Astrocyte (in vitro differentiated cells and primary cell): ENCODE results near the gene PLIN4. TPM values are rescaled to one million over a fixed set of nuclear protein-coding genes. Genes with fewer than 3 reads are reported as not detected.

Experiments used
- DNase-seq: peaks from one replicate; pipeline ENCODE4 v3.0.0-alpha.2; 2010; ENCODE audit warnings: low read depth
- FAIRE-seq: peaks from 2 replicates; lab custom pipeline; 2011; peaks lifted over from hg19 to GRCh38; lab: Jason Lieb, UNC
- H2AFZ ChIP-seq: 2 replicates; pipeline ENCODE4 v1.6.0; 2012; ENCODE audit warnings: low read depth, low read length, inconsistent platforms
- H3K27ac ChIP-seq: 2 replicates; pipeline ENCODE4 v1.5.1; 2011; ENCODE audit warnings: low read depth, low read length, inconsistent platforms
- H3K27me3 ChIP-seq: 2 replicates; pipeline ENCODE4 v1.6.0; 2011; ENCODE audit warnings: low read length, inconsistent platforms; ENCODE audit not compliant: insufficient read depth
- H3K36me3 ChIP-seq: 2 replicates; pipeline ENCODE4 v1.5.1; 2011; ENCODE audit warnings: low read length, inconsistent platforms; ENCODE audit not compliant: insufficient read depth
- H3K4me1 ChIP-seq: 2 replicates; pipeline ENCODE4 v1.5.1; 2011; ENCODE audit warnings: low read length, inconsistent platforms; ENCODE audit not compliant: insufficient read depth
- H3K4me2 ChIP-seq: 2 replicates; pipeline ENCODE4 v1.6.0; 2012; ENCODE audit warnings: low read length, inconsistent platforms
- H3K4me3 ChIP-seq: 2 replicates; pipeline ENCODE4 v1.5.1; 2011; ENCODE audit warnings: low read depth, mild to moderate bottlenecking, low read length, inconsistent platforms; ENCODE audit not compliant: insufficient read depth
- H3K79me2 ChIP-seq: 2 replicates; pipeline ENCODE4 v1.6.0; 2012; ENCODE audit warnings: mild to moderate bottlenecking, low read length, inconsistent platforms; ENCODE audit not compliant: insufficient read depth
- H3K9ac ChIP-seq: 2 replicates; pipeline ENCODE4 v1.6.0; 2012; ENCODE audit warnings: mild to moderate bottlenecking, low read length, inconsistent platforms
- H3K9me3 ChIP-seq: 2 replicates; pipeline ENCODE4 v1.5.1; 2012; ENCODE audit warnings: low read depth, mild to moderate bottlenecking, low read length, inconsistent platforms; ENCODE audit not compliant: insufficient read depth
- H4K20me1 ChIP-seq: 2 replicates; pipeline ENCODE4 v1.6.0; 2012; ENCODE audit warnings: low read length, inconsistent platforms; ENCODE audit not compliant: insufficient read depth
- H3K27ac Mint-ChIP-seq: one replicate; pipeline ENCODE4 v1.8.0; 2021; ENCODE audit warnings: mild to moderate bottlenecking, mixed read lengths; ENCODE audit not compliant: unreplicated experiment
- H3K27me3 Mint-ChIP-seq: one replicate; pipeline ENCODE4 v1.8.0; 2021; ENCODE audit warnings: low read depth, mixed read lengths; ENCODE audit not compliant: unreplicated experiment
- H3K36me3 Mint-ChIP-seq: one replicate; pipeline ENCODE4 v1.8.0; 2021; ENCODE audit warnings: low read depth, mixed read lengths; ENCODE audit not compliant: unreplicated experiment
- H3K4me1 Mint-ChIP-seq: one replicate; pipeline ENCODE4 v1.8.0; 2021; ENCODE audit warnings: low read depth, mixed read lengths; ENCODE audit not compliant: unreplicated experiment
- H3K4me3 Mint-ChIP-seq: one replicate; pipeline ENCODE4 v1.8.0; 2021; ENCODE audit warnings: mild to moderate bottlenecking, moderate library complexity, mixed read lengths; ENCODE audit not compliant: unreplicated experiment
- H3K9me3 Mint-ChIP-seq: one replicate; pipeline ENCODE4 v1.8.0; 2021; ENCODE audit warnings: mild to moderate bottlenecking, mixed read lengths; ENCODE audit not compliant: unreplicated experiment
- EZH2 ChIP-seq: IDR thresholded peaks from 2 replicates; pipeline ENCODE4 v1.6.1; 2012; ENCODE audit warnings: mild to moderate bottlenecking, low read length, inconsistent platforms; ENCODE audit not compliant: insufficient read depth
- total RNA-seq: library from RNA; stranded (reverse); gene quantifications from 2 replicates; pipeline ENCODE4 v1.2.1, GENCODE V29; 2021
- TF ChIP-seq, protein P1 (sequence below): IDR thresholded peaks from 2 replicates; pipeline ENCODE4 v1.5.1; 2011; ENCODE audit warnings: low read depth, mild to moderate bottlenecking, inconsistent platforms, low read length, moderate library complexity; ENCODE audit not compliant: insufficient read depth

Gene PLIN4
- total RNA-seq, 1 donor from 2014 or later: 0.05 TPM

DNA sequence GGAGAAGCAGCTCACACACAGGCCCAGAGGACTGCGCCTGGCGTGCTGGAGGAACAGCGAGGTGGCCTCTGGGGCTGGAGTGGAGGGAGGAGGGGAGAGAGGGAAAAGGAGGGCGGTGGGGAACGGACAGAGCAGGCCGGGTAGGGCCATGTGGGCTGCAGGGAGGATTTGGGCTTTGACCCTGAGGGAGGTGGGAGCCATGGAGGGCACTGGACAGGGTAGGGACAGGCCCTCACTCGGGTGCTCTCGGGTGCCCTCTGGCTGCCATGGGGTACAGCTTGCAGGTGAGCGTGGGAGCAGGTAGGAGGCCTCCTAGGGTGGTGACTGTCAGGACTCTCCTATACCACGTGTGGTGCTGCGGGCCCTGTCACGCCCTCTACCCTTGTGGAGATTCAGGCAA lies 22.8 kb downstream of the PLIN4 start:
- TF ChIP-seq, protein P1, sequence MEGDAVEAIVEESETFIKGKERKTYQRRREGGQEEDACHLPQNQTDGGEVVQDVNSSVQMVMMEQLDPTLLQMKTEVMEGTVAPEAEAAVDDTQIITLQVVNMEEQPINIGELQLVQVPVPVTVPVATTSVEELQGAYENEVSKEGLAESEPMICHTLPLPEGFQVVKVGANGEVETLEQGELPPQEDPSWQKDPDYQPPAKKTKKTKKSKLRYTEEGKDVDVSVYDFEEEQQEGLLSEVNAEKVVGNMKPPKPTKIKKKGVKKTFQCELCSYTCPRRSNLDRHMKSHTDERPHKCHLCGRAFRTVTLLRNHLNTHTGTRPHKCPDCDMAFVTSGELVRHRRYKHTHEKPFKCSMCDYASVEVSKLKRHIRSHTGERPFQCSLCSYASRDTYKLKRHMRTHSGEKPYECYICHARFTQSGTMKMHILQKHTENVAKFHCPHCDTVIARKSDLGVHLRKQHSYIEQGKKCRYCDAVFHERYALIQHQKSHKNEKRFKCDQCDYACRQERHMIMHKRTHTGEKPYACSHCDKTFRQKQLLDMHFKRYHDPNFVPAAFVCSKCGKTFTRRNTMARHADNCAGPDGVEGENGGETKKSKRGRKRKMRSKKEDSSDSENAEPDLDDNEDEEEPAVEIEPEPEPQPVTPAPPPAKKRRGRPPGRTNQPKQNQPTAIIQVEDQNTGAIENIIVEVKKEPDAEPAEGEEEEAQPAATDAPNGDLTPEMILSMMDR: no peak
- no peak for TF ChIP-seq EZH2
- Mint-ChIP-seq H3K36me3 (no peaks in the 10 kb centered on the region), H3K4me3 (no peak overlapping the region)

DNA sequence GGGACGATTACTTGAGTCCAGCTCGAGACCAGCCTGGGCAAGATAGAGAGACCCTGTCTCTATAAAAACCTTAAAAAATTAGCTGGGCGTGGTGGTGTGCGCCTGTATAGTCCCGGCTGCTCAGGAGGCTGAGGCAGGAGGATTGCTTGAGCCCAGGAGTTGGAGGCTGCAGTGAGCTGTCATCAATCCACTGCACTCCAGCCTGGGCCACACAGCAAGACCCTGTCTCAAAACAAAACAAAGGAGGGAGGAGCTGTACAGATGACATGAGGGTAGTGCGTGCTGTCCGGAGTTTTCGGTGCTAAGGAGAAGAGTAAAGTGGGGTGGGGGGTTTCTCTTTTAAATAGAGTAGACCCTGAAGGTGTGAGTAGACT lies 23.6 kb downstream of the PLIN4 start:
- Histone ChIP-seq H4K20me1 (peaks cover 16% of the 10 kb centered on the region), H2AFZ (no peak overlapping the region), H3K4me1 (no peaks in the 10 kb centered on the region), H3K9me3 (no peaks in the 10 kb centered on the region), H3K27me3 (no peaks in the 10 kb centered on the region), H3K27ac (no peak overlapping the region), H3K79me2 (peaks cover 8% of the 10 kb centered on the region), H3K36me3 (peaks cover 13% of the 10 kb centered on the region), H3K9ac (no peak overlapping the region), H3K4me3 (no peak overlapping the region), H3K4me2 (no peak overlapping the region)
- DNase-seq: no peak
- Mint-ChIP-seq H3K27ac (peak overlapping the region; percentile 41), H3K4me1 (no peaks in the 10 kb centered on the region), H3K9me3 (no peaks in the 10 kb centered on the region), H3K27me3 (no peaks in the 10 kb centered on the region), H3K4me3 (no peak overlapping the region), H3K36me3 (peaks cover 4% of the 10 kb centered on the region)
- FAIRE-seq: no peak
- TF ChIP-seq, protein P1: no peak
- TF ChIP-seq EZH2: no peak

More for the DNA sequence above, 22.8 kb downstream of the PLIN4 start:
- no peak overlapping the region for H2AFZ ChIP-seq
- no peak overlapping the region for H3K9ac ChIP-seq
- peaks cover 12% of the 10 kb centered on the region for H3K36me3 ChIP-seq
- H3K27ac ChIP-seq: no peak overlapping the region
- DNase-seq (no peak), FAIRE-seq (no peak)
- H3K9me3 Mint-ChIP-seq: no peaks in the 10 kb centered on the region
- H3K4me3 ChIP-seq: no peak overlapping the region
- H4K20me1 ChIP-seq: peaks cover 16% of the 10 kb centered on the region
- no peaks in the 10 kb centered on the region for H3K9me3 ChIP-seq
- no peak overlapping the region for H3K27ac Mint-ChIP-seq
- H3K79me2 ChIP-seq: peaks cover 8% of the 10 kb centered on the region
- no peaks in the 10 kb centered on the region for H3K4me1 Mint-ChIP-seq
- H3K4me1 ChIP-seq: no peaks in the 10 kb centered on the region
- H3K27me3 ChIP-seq: no peaks in the 10 kb centered on the region
- no peak overlapping the region for H3K4me2 ChIP-seq
- H3K27me3 Mint-ChIP-seq: no peaks in the 10 kb centered on the region

DNA sequence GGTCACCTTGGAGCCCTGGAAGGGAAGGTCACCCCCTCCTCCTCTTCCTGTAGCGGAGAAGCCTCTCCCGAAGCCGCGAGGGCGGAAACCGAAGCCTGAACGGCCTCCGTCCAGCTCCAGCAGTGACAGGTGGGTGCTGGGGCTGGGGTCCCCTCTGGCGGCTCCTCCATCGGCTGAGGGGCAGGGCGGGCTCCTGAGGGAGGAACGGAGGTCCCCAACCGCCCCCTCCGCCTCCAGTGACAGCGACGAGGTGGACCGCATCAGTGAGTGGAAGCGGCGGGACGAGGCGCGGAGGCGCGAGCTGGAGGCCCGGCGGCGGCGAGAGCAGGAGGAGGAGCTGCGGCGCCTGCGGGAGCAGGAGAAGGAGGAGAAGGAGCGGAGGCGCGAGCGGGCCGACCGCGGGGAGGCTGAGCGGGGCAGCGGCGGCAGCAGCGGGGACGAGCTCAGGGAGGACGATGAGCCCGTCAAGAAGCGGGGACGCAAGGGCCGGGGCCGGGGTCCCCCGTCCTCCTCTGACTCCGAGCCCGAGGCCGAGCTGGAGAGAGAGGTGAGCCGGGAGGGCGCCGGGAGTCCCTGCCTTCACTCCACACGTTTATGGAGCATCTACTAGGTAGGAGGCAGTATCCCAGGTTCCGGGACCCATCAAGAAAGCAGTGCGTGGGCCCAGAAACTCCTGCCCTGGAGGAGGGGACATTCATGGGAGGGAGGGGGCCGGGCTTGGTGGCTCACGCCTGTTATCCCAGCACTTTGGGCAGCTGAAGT lies 24.2 kb downstream of the PLIN4 start:
- Mint-ChIP-seq H3K4me3 (no peak overlapping the region), H3K9me3 (no peaks in the 10 kb centered on the region), H3K36me3 (peaks cover 5% of the 10 kb centered on the region), H3K4me1 (no peaks in the 10 kb centered on the region), H3K27me3 (no peaks in the 10 kb centered on the region), H3K27ac (no peak overlapping the region)
- Histone ChIP-seq H3K4me2 (no peak overlapping the region), H4K20me1 (peaks cover 16% of the 10 kb centered on the region), H3K9me3 (no peaks in the 10 kb centered on the region), H3K4me1 (no peaks in the 10 kb centered on the region), H3K79me2 (peaks cover 8% of the 10 kb centered on the region), H3K4me3 (no peak overlapping the region), H3K9ac (no peak overlapping the region), H3K27ac (no peak overlapping the region), H3K27me3 (no peaks in the 10 kb centered on the region), H3K36me3 (peaks cover 13% of the 10 kb centered on the region), H2AFZ (no peak overlapping the region)
- FAIRE-seq: no peak
- TF ChIP-seq, protein P1: no peak
- TF ChIP-seq EZH2: no peak
- no peak for DNase-seq
